Neuronal stem cell (in vitro differentiated cells): ENCODE data around the gene BPIFB1.

Experiments
- DNase-seq: peaks from one replicate; pipeline ENCODE4 v3.0.0-alpha.2; 2013; ENCODE audit warnings: low spot score
- H2AFZ ChIP-seq: one replicate; pipeline ENCODE4 v1.6.1; 2013; ENCODE audit warnings: mild to moderate bottlenecking, low read length, inconsistent platforms
- H2AK5ac ChIP-seq: 2 replicates; pipeline ENCODE4 v1.6.1; 2013; ENCODE audit warnings: low read depth, mild to moderate bottlenecking, inconsistent platforms, low read length, moderate library complexity, mixed read lengths
- H2BK120ac ChIP-seq: 2 replicates; pipeline ENCODE4 v1.6.1; 2013; ENCODE audit warnings: low read depth, mild to moderate bottlenecking, inconsistent platforms, low read length, moderate library complexity, mixed read lengths
- H2BK12ac ChIP-seq: one replicate; pipeline ENCODE4 v1.6.1; 2013; ENCODE audit warnings: low read length, inconsistent platforms
- H2BK15ac ChIP-seq: 2 replicates; pipeline ENCODE4 v1.6.1; 2013; ENCODE audit warnings: mild to moderate bottlenecking, low read length, inconsistent platforms, mixed read lengths
- H2BK5ac ChIP-seq: one replicate; pipeline ENCODE4 v1.6.1; 2013; ENCODE audit warnings: inconsistent platforms, mild to moderate bottlenecking, low read length, moderate library complexity
- H3K14ac ChIP-seq: one replicate; pipeline ENCODE4 v1.6.1; 2013; ENCODE audit warnings: low read length, inconsistent platforms
- H3K18ac ChIP-seq: 2 replicates; pipeline ENCODE4 v1.6.1; 2013; ENCODE audit warnings: low read length, inconsistent platforms
- H3K23ac ChIP-seq: 2 replicates; pipeline ENCODE4 v1.6.1; 2013; ENCODE audit warnings: low read depth, mild to moderate bottlenecking, mixed read lengths, low read length, inconsistent platforms; ENCODE audit not compliant: poor library complexity
- H3K27ac ChIP-seq: replicated peaks from 3 replicates; pipeline ENCODE4 v1.5.1; 2013; ENCODE audit warnings: low read length, inconsistent platforms
- H3K27me3 ChIP-seq, 3 experiments: 2 replicates each; pipeline ENCODE4 v1.6.1; 2013; ENCODE audit warnings: low read length in 3 of 3, mild to moderate bottlenecking in 2 of 3, inconsistent platforms in 1 of 3, low read depth in 1 of 3, mixed read lengths in 1 of 3, moderate library complexity in 1 of 3; ENCODE audit not compliant: control insufficient read depth in 3 of 3, insufficient read depth in 3 of 3
- H3K36me3 ChIP-seq, 2 donors: replicated peaks in 1 of 2; 2 replicates each; pipeline ENCODE4 v1.6.1; 2013; ENCODE audit warnings: low read length in 2 of 2; ENCODE audit not compliant: control insufficient read depth in 2 of 2, insufficient read depth in 2 of 2
- H3K4ac ChIP-seq: 2 replicates; pipeline ENCODE4 v1.6.1; 2013; ENCODE audit warnings: inconsistent platforms, mild to moderate bottlenecking, low read length, moderate library complexity
- H3K4me1 ChIP-seq, 2 donors: 1 replicate in 1 of 2; 2 replicates in 1 of 2; pipeline ENCODE4 v1.6.1; 2013; ENCODE audit warnings: low read length in 2 of 2, low read depth in 1 of 2; ENCODE audit not compliant: control insufficient read depth in 2 of 2, insufficient read depth in 1 of 2
- H3K4me2 ChIP-seq: one replicate; pipeline ENCODE4 v1.6.1; 2013; ENCODE audit warnings: mild to moderate bottlenecking, low read length, inconsistent platforms; ENCODE audit not compliant: insufficient read depth, poor library complexity, severe bottlenecking
- H3K4me3 ChIP-seq, 2 donors: 2 replicates each; pipeline ENCODE4 v1.5.1; 2013; ENCODE audit warnings: low read length in 2 of 2, mild to moderate bottlenecking in 2 of 2, inconsistent platforms in 1 of 2, moderate library complexity in 1 of 2
- H3K79me1 ChIP-seq: one replicate; pipeline ENCODE4 v1.6.1; 2013; ENCODE audit warnings: low read depth, mild to moderate bottlenecking, inconsistent platforms, low read length, moderate library complexity
- H3K9ac ChIP-seq: one replicate; pipeline ENCODE4 v1.6.1; 2013; ENCODE audit warnings: mild to moderate bottlenecking, low read depth, low read length, inconsistent platforms; ENCODE audit not compliant: poor library complexity
- H3K9me3 ChIP-seq, 2 donors: replicated peaks in 1 of 2; 2 replicates each; pipeline versions ENCODE3 to v1.6.1; 2013; ENCODE audit warnings: low read length in 2 of 2, mild to moderate bottlenecking in 2 of 2, inconsistent platforms in 1 of 2, low read depth in 1 of 2, mixed read lengths in 1 of 2, moderate library complexity in 1 of 2; ENCODE audit not compliant: control insufficient read depth in 2 of 2, insufficient read depth in 1 of 2
- H4K8ac ChIP-seq: one replicate; pipeline ENCODE4 v1.6.1; 2013; ENCODE audit warnings: low read depth, mild to moderate bottlenecking, inconsistent platforms, low read length, moderate library complexity
- H4K91ac ChIP-seq: one replicate; pipeline ENCODE4 v1.6.1; 2013; ENCODE audit warnings: low read length, low read depth, mild to moderate bottlenecking, inconsistent platforms; ENCODE audit not compliant: poor library complexity
- whole genome bisulfite sequencing, 2 donors: extraction: QIAGEN DNeasy Blood & Tissue Kit; methylation state at CpG; one replicate each; pipeline ENCODE4 v1.1.7; 2013; ENCODE audit warnings: missing lambda C conversion rate in 2 of 2, mixed read lengths in 1 of 2; ENCODE audit not compliant: insufficient read length in 2 of 2, insufficient replicate concordance in 1 of 2; ENCODE audit errors: extremely low coverage in 2 of 2; 5-methylcytosine and 5-hydroxymethylcytosine counted together

The BPIFB1 gene

DNA sequence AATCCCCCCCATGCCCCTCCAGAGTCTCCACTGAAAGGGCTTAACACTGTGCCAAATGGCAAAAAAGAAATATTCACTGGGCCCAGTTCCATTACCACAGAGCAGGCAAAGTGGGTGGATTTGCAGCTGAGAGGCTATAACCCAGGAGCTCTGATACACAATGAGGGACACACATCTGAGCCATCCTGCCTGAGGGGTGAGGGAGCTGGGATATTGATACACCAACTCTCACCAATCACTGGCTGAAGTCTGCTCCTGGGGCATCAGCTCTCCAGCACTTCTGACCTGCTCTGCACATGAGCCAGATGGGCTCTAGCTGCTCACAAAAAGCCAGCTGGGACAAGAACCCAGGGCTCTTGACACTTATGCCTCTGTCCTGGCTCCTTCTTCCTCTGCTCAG lies 4.9 kb downstream of the BPIFB1 start:
- H3K79me1 ChIP-seq = peaks cover 2% of the 10 kb centered on the region
- peaks cover 0 to 1% of the 10 kb centered on the region in 2 donors for H3K4me1 ChIP-seq
- no peak overlapping the region for H3K4me2 ChIP-seq
- H3K18ac ChIP-seq = no peak overlapping the region
- H3K27me3 ChIP-seq = peaks cover 0 to 12% (median 0%) of the 10 kb centered on the region in 3 experiments
- H2AFZ ChIP-seq = no peak overlapping the region
- no peaks in the 10 kb centered on the region for H3K9me3 ChIP-seq
- no peak overlapping the region for H2AK5ac ChIP-seq
- no peak overlapping the region for H4K8ac ChIP-seq
- H3K23ac ChIP-seq = no peak overlapping the region
- no peak overlapping the region for H2BK12ac ChIP-seq
- no peak overlapping the region for H3K4me3 ChIP-seq
- no peak overlapping the region for H3K4ac ChIP-seq
- H3K14ac ChIP-seq = no peak overlapping the region
- no peak overlapping the region for H2BK120ac ChIP-seq
- H3K27ac ChIP-seq = no peak overlapping the region
- H2BK5ac ChIP-seq = no peak overlapping the region
- DNase-seq = no peak
- H4K91ac ChIP-seq = no peak overlapping the region
- H3K36me3 ChIP-seq = no peaks in the 10 kb centered on the region
- no peak overlapping the region for H3K9ac ChIP-seq
- H2BK15ac ChIP-seq = no peak overlapping the region

DNA sequence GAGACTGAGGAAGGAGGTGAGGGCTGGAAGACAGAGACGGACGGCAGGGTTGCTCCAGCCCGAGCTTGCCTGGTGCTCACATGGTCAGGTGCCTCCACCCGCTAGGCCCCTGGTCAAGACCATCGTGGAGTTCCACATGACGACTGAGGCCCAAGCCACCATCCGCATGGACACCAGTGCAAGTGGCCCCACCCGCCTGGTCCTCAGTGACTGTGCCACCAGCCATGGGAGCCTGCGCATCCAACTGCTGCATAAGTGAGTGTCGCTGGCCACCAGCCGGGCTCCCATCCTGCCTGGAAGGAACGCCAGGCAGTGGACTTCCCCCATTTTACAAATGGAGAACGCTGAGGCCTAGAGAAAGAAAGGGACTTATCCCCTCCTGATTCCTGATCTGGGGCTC lies 7.8 kb downstream of the BPIFB1 start:
- no peak overlapping the region for H2BK5ac ChIP-seq
- H2BK120ac ChIP-seq = no peak overlapping the region
- H2AK5ac ChIP-seq = no peak overlapping the region
- no CpG with 5 or more reads among the region's 13 CpGs for WGBS, 2 donors
- H3K27ac ChIP-seq = no peak overlapping the region
- H3K4me3 ChIP-seq = no peak overlapping the region
- no peak overlapping the region for H2BK15ac ChIP-seq
- H4K8ac ChIP-seq = no peak overlapping the region
- peak overlapping the region; percentile 59 for H3K18ac ChIP-seq
- H3K9me3 ChIP-seq = no peaks in the 10 kb centered on the region
- H2BK12ac ChIP-seq = no peak overlapping the region
- no peak overlapping the region for H2AFZ ChIP-seq
- no peak overlapping the region for H3K9ac ChIP-seq
- H3K23ac ChIP-seq = peak overlapping the region; percentile 51
- DNase-seq = no peak
- no peak overlapping the region for H3K4me2 ChIP-seq
- H3K79me1 ChIP-seq = peaks cover 2% of the 10 kb centered on the region
- H3K14ac ChIP-seq = no peak overlapping the region
- peaks cover 0 to 1% of the 10 kb centered on the region in 2 donors for H3K4me1 ChIP-seq
- no peak overlapping the region for H4K91ac ChIP-seq
- H3K27me3 ChIP-seq = peaks cover 0 to 8% (median 0%) of the 10 kb centered on the region in 3 experiments
- H3K36me3 ChIP-seq = no peaks in the 10 kb centered on the region
- H3K4ac ChIP-seq = no peak overlapping the region

DNA sequence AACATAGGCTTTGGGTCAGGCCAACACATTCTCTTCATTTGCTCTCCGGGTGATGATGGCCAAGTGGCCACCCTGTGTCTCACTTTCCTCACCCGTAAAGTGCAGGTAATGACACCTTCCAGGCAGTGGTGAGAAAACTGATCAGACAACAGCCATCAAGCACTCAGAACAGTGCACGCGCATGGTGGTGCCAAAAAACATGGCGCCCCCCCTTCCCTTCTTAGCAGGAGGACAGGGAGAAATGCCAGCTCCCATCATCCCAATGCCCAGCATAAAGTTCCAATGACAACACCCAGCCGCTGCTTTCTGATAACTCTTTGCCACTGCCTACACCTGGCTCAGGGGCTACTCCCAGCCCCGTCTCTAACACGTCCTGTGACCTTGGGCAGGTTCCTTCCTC lies 8.4 kb downstream of the BPIFB1 start:
- Histone ChIP-seq H3K23ac (no peak overlapping the region), H3K4ac (no peak overlapping the region), H3K79me1 (peaks cover 2% of the 10 kb centered on the region)

DNA sequence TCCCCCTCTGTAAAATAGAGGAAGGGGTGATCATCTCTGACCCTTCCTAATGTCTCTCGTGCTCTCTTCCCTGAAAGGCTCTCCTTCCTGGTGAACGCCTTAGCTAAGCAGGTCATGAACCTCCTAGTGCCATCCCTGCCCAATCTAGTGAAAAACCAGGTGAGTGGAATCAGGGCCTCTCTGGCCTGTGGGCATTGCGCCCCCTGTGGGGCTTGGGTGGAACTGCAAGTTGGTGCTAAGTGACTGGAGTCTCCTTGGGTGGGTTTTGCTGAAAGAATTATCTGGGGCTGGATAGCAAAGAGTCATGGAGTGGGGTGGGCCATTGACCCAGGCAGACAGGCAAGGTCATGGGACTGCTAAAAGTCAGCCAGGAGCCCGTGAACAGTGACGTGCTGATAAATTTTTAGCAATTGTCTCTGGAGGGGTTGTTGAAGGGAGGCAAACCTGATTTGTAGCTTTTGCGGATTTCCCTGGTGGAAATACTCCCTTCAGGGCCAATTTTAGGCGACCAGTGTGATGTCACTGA lies 8.9 kb downstream of the BPIFB1 start:
- H2BK12ac ChIP-seq = no peak overlapping the region
- no peak overlapping the region for H4K8ac ChIP-seq
- H3K4ac ChIP-seq = no peak overlapping the region
- no peak overlapping the region for H2BK15ac ChIP-seq
- no peak overlapping the region for H3K18ac ChIP-seq
- H3K4me3 ChIP-seq = no peak overlapping the region
- peaks cover 0 to 1% of the 10 kb centered on the region in 2 donors for H3K4me1 ChIP-seq
- H3K36me3 ChIP-seq = no peaks in the 10 kb centered on the region
- H3K9ac ChIP-seq = no peak overlapping the region
- no peak overlapping the region for H3K27ac ChIP-seq
- peaks cover 0 to 9% (median 0%) of the 10 kb centered on the region in 3 experiments for H3K27me3 ChIP-seq
- H3K23ac ChIP-seq = no peak overlapping the region
- H2BK5ac ChIP-seq = no peak overlapping the region
- H4K91ac ChIP-seq = peak overlapping the region; percentile 2
- no peak overlapping the region for H3K4me2 ChIP-seq
- H2BK120ac ChIP-seq = no peak overlapping the region
- peak overlapping the region; percentile 63 for H2AK5ac ChIP-seq
- WGBS, 2 donors = no CpG with 5 or more reads among the region's 7 CpGs
- no peak overlapping the region for H3K14ac ChIP-seq
- H2AFZ ChIP-seq = no peak overlapping the region
- peaks cover 2% of the 10 kb centered on the region for H3K79me1 ChIP-seq
- DNase-seq = peak; percentile 56
- no peaks in the 10 kb centered on the region for H3K9me3 ChIP-seq

More for the DNA sequence above, 8.4 kb downstream of the BPIFB1 start:
- Histone ChIP-seq H2BK12ac (no peak overlapping the region), H3K4me1 (peaks cover 0 to 1% of the 10 kb centered on the region in 2 donors), H2BK5ac (no peak overlapping the region), H3K9ac (no peak overlapping the region), H2BK15ac (no peak overlapping the region), H3K4me3 (no peak overlapping the region), H3K14ac (no peak overlapping the region), H4K91ac (peak overlapping the region; percentile 2), H3K9me3 (no peaks in the 10 kb centered on the region), H3K36me3 (no peaks in the 10 kb centered on the region), H2AFZ (no peak overlapping the region), H3K4me2 (no peak overlapping the region), H2BK120ac (no peak overlapping the region), H3K18ac (no peak overlapping the region), H3K27me3 (peaks cover 0 to 8% (median 0%) of the 10 kb centered on the region in 3 experiments), H3K27ac (no peak overlapping the region), H2AK5ac (peak overlapping the region; percentile 63), H4K8ac (no peak overlapping the region)
- DNase-seq = no peak
- no CpG with 5 or more reads among the region's 8 CpGs for WGBS, 2 donors
